WTC11 (cell line): ENCODE data around the gene POLR3G. TPM values are rescaled to one million over a fixed set of nuclear protein-coding genes. Genes with fewer than 3 reads are reported as not detected.

ENCODE experiments used
- ATAC-seq: fragments of 200-7000 bp; cut with Tn5 transposase; 2 replicates; pipeline ENCODE4 v1.10.0; 2021; ENCODE audit warnings: mild to moderate bottlenecking, moderate library complexity
- CTCF ChIA-PET: fragments of 300-600 bp; sonication (Branson Sonifier 250); formaldehyde crosslinking; loops from one replicate; lab custom pipeline; 2021; ENCODE audit warnings: antibody characterized with exemption; lab: Charles Lee
- POLR2A ChIA-PET: fragments of 350-600 bp; sonication (Branson Sonifier 250); formaldehyde crosslinking; loops from one replicate; lab custom pipeline; 2021; ENCODE audit warnings: antibody characterized with exemption; lab: Charles Lee
- DNase-seq: peaks from one replicate; pipeline ENCODE4 v3.0.0; 2021; ENCODE audit warnings: low spot score
- H3K27ac Mint-ChIP-seq: 2 replicates; pipeline ENCODE4 v1.8.0; 2021; ENCODE audit warnings: mixed read lengths
- H3K27me3 Mint-ChIP-seq: 2 replicates; pipeline ENCODE4 v1.8.0; 2021; ENCODE audit warnings: low read depth, mild to moderate bottlenecking, moderate library complexity, mixed read lengths
- H3K36me3 Mint-ChIP-seq: 2 replicates; pipeline ENCODE4 v1.8.0; 2021; ENCODE audit warnings: mixed read lengths
- H3K4me1 Mint-ChIP-seq: 2 replicates; pipeline ENCODE4 v1.8.0; 2022; ENCODE audit warnings: mixed read lengths
- H3K4me3 Mint-ChIP-seq: 2 replicates; pipeline ENCODE4 v1.8.0; 2021; ENCODE audit warnings: mild to moderate bottlenecking, moderate library complexity, mixed read lengths
- H3K9me3 Mint-ChIP-seq: 2 replicates; pipeline ENCODE4 v1.8.0; 2021; ENCODE audit warnings: mixed read lengths
- AFF4 ChIP-seq: sonication (generic); formaldehyde crosslinking; IDR thresholded peaks from 2 replicates; pipeline ENCODE4 v1.8.1; 2023; ENCODE audit warnings: mild to moderate bottlenecking, missing genetic modification reagents, borderline replicate concordance
- ATF2 ChIP-seq: sonication (generic); formaldehyde crosslinking; IDR thresholded peaks from 2 replicates; pipeline ENCODE4 v1.8.1; 2022; ENCODE audit warnings: low read depth, missing genetic modification reagents, borderline replicate concordance
- ETV6 ChIP-seq: sonication (generic); formaldehyde crosslinking; IDR thresholded peaks from 2 replicates; pipeline ENCODE4 v1.8.1; 2022; ENCODE audit warnings: mild to moderate bottlenecking, missing genetic modification reagents
- FOXK1 ChIP-seq: sonication (generic); formaldehyde crosslinking; IDR thresholded peaks from 2 replicates; pipeline ENCODE4 v1.8.0; 2022; ENCODE audit warnings: mild to moderate bottlenecking, moderate library complexity, missing genetic modification reagents
- IRF1 ChIP-seq: sonication (generic); formaldehyde crosslinking; IDR thresholded peaks from 2 replicates; pipeline ENCODE4 v1.8.0; 2023; ENCODE audit warnings: missing genetic modification reagents
- MYBL2 ChIP-seq: sonication (generic); formaldehyde crosslinking; IDR thresholded peaks from 2 replicates; pipeline ENCODE4 v1.8.1; 2023; ENCODE audit warnings: mild to moderate bottlenecking, moderate library complexity, missing genetic modification reagents
- NFYB ChIP-seq: sonication (generic); formaldehyde crosslinking; conservative IDR thresholded peaks from 2 replicates; pipeline ENCODE4 v1.8.0; 2022; ENCODE audit warnings: low read depth, missing genetic modification reagents
- NR1H2 ChIP-seq: sonication (generic); formaldehyde crosslinking; IDR thresholded peaks from 2 replicates; pipeline ENCODE4 v1.9.0; 2021; ENCODE audit warnings: mild to moderate bottlenecking, moderate library complexity, missing genetic modification reagents
- NR2C2 ChIP-seq: sonication (generic); formaldehyde crosslinking; IDR thresholded peaks from 2 replicates; pipeline ENCODE4 v1.8.0; 2022; ENCODE audit warnings: mild to moderate bottlenecking, missing genetic modification reagents
- TEAD1 ChIP-seq: sonication (generic); formaldehyde crosslinking; IDR thresholded peaks from 2 replicates; pipeline ENCODE4 v1.8.0; 2022; ENCODE audit warnings: mild to moderate bottlenecking, missing genetic modification reagents
- TEAD4 ChIP-seq: sonication (generic); formaldehyde crosslinking; IDR thresholded peaks from 2 replicates; pipeline ENCODE4 v1.8.0; 2022; ENCODE audit warnings: mild to moderate bottlenecking, missing genetic modification reagents
- USF2 ChIP-seq: sonication (generic); formaldehyde crosslinking; IDR thresholded peaks from 2 replicates; pipeline ENCODE4 v1.8.1; 2023; ENCODE audit warnings: mild to moderate bottlenecking, missing genetic modification reagents, moderate library complexity
- ZNF423 ChIP-seq: fragments of 250-450 bp; sonication (Bioruptor Pico); IDR thresholded peaks from 2 replicates; pipeline ENCODE4 v2.1.2; 2022; ENCODE audit warnings: mild to moderate bottlenecking, moderate library complexity
- total RNA-seq: library from RNA; stranded (reverse); gene quantifications from 3 replicates; pipeline ENCODE4 v1.2.3, GENCODE V29; 2021
- TF ChIP-seq, protein P1 (sequence below): sonication (generic); formaldehyde crosslinking; IDR thresholded peaks from 2 replicates; pipeline ENCODE4 v1.8.1; 2022; ENCODE audit warnings: low read depth, mild to moderate bottlenecking, moderate library complexity, missing genetic modification reagents, borderline replicate concordance

POLR3G gene
- total RNA-seq, 1 experiment from 2014 or later: 95.4 TPM

GRCh38 chr5:90476391-90476790 is 1.7 kb downstream of the POLR3G start (continued):
- TF ChIP-seq AFF4 (CRISPR knock-in tag) (no peak), TEAD4 (no peak), MYBL2 (no peak), ATF2 (CRISPR knock-in tag) (no peak)

- Mint-ChIP-seq H3K9me3 (no peaks in the 10 kb centered on the region), H3K36me3 (no peaks in the 10 kb centered on the region; the same call in 1 of the 2 replicates), H3K27ac (peak overlapping the region; percentile 78), H3K27me3 (no peaks in the 10 kb centered on the region), H3K4me1 (peaks cover 51% of the 10 kb centered on the region), H3K4me3 (peak overlapping the region; percentile 81)
- DNase-seq (peak; percentile 42), ATAC-seq (peak; percentile 21)
- ChIA-PET POLR2A (no interaction called here), CTCF (interaction anchor here (0.8 to 1.6 kb wide), 7 partner anchors 9 to 159 kb away, joined by 3 to 6 read pairs (median 3); no protein-coding TSS in a partner anchor)
- no peak for TF ChIP-seq NFYB (CRISPR knock-in tag)
- TF ChIP-seq ZNF423: 0 out of 2 replicates have a peak, but pooled peaks have one; percentile 26
- no peak for TF ChIP-seq IRF1 (CRISPR knock-in tag)
- TF ChIP-seq NR2C2 (CRISPR knock-in tag): no peak
- TF ChIP-seq FOXK1 (CRISPR knock-in tag): 0 out of 2 replicates have a peak, but pooled peaks have one; percentile 14
- no peak for TF ChIP-seq NR1H2 (CRISPR knock-in tag)
- peak; percentile 66 for TF ChIP-seq USF2 (CRISPR knock-in tag)
- peak; percentile 54; the same call in 1 of the 2 replicates for TF ChIP-seq TEAD1 (CRISPR knock-in tag)
- TF ChIP-seq ATF2 (CRISPR knock-in tag): no peak
- TF ChIP-seq, protein P1, sequence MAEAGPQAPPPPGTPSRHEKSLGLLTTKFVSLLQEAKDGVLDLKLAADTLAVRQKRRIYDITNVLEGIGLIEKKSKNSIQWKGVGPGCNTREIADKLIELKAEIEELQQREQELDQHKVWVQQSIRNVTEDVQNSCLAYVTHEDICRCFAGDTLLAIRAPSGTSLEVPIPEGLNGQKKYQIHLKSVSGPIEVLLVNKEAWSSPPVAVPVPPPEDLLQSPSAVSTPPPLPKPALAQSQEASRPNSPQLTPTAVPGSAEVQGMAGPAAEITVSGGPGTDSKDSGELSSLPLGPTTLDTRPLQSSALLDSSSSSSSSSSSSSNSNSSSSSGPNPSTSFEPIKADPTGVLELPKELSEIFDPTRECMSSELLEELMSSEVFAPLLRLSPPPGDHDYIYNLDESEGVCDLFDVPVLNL (CRISPR knock-in tag): no peak
- TF ChIP-seq ETV6 (CRISPR knock-in tag): peak; percentile 56; the same call in 1 of the 2 replicates
Observed at GRCh38 chr5:90477073-90477472, 2.4 kb downstream of the POLR3G start.
